ENCODE measurements around the gene CETN2. TPM values are rescaled to one million over a fixed set of nuclear protein-coding genes. Genes with fewer than 3 reads are reported as not detected.
"Not testable (repeated sequence)": the region's sequence is repeated elsewhere in the genome, so short reads cannot be mapped to it uniquely, and the experiment has no call there.

Gene CETN2
- polyA plus RNA-seq, 3 donors from 2014 or later = 31.6 to 45.7 (median 33.4) TPM

DNA sequence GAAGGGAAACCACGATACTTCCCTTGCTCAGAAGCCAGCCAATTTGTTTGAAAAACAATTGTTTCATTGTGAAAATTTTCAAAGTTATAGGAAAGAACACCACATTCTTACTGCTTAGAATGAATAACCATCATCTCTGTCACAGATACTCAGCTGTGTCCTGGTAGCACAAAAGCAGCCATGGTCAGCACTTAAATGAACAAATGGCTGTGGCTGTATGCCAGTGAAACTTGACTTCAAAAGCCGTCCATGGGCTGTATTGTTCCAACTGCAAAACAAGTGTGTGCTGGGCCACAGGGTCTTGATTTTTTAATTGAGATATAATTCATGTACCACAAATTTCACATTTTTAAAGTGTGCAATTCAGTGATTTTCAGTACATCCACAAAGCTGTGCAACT is 19.9 kb upstream of the CETN2 start:
- Mint-ChIP-seq H3K27me3 (ENCODE audit: low read depth in 3 of 3) (peaks cover 0 to 1% (median 0%) of the 10 kb centered on the region in 3 donors), H3K9me3 (no peaks in the 10 kb centered on the region), H3K4me1 (peaks cover 0 to 1% of the 10 kb centered on the region in 2 donors)

DNA sequence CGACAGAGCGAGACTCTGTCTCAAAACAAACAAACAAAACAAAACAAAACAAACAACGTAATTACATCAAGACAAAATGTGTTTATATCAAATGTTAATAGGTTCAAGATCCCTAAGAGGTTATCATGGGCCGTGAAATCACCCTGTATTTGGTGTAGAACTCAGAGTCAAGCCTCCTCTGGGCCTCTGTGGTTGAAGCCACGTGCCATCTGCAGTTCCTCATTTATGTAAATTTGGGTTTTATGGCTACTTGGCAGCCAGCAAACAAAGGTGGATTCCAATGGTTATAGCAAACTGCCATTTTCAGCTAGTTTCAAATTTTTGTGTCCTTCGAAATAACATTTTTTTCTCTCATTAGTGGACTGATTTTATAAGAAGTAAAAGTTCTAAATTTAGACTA is 16.7 kb upstream of the CETN2 start:
- Mint-ChIP-seq H3K4me3 (no peak overlapping the region), H3K27me3 (ENCODE audit: low read depth in 3 of 3) (no peaks in the 10 kb centered on the region), H3K27ac (no peak overlapping the region), H3K9me3 (no peaks in the 10 kb centered on the region), H3K4me1 (no peaks in the 10 kb centered on the region), H3K36me3 (peaks cover 0 to 16% (median 11%) of the 10 kb centered on the region in 3 donors)
- DNase-seq = no peak

More for the DNA sequence above, 19.9 kb upstream of the CETN2 start:
- H3K4me3 Mint-ChIP-seq = no peak overlapping the region
- H3K36me3 Mint-ChIP-seq = peaks cover 4 to 24% (median 11%) of the 10 kb centered on the region in 3 donors
- no peak overlapping the region for H3K27ac Mint-ChIP-seq
- no peak for DNase-seq

DNA sequence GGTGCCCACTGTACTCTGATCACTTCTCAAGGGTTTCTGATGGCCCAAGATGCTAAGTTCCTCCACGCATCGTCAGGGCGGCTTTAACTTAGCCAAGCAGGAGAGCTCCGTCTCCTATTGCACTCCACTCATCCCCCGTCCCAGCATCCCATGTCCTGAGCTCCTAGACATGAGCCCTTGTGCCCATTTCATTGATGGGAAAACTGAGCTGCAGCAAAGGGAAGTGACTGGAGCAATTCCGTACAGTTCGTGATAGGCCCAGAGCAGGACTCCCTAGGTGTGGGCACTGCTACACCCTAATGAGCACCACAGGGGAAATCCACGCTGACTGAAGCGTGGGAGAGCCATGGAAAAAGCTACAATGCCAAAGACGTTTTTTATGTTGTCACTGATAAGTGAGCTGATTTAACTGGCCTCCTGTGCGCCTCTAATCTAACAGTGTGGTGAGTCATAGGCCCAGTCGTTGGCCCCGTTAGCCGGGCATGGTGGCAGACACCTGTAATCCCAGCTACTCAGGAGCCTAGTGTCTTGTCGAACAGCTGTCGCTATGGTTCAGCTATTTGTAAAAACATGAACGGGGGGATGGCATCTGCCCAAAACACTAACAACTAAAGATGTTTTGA is 15.2 kb upstream of the CETN2 start:
- Mint-ChIP-seq H3K36me3 (peaks cover 0 to 4% (median 1%) of the 10 kb centered on the region in 3 donors), H3K27ac (no peak overlapping the region), H3K4me1 (no peaks in the 10 kb centered on the region), H3K9me3 (no peaks in the 10 kb centered on the region), H3K27me3 (ENCODE audit: low read depth in 3 of 3) (no peaks in the 10 kb centered on the region), H3K4me3 (no peak overlapping the region)
- no peak for DNase-seq

DNA sequence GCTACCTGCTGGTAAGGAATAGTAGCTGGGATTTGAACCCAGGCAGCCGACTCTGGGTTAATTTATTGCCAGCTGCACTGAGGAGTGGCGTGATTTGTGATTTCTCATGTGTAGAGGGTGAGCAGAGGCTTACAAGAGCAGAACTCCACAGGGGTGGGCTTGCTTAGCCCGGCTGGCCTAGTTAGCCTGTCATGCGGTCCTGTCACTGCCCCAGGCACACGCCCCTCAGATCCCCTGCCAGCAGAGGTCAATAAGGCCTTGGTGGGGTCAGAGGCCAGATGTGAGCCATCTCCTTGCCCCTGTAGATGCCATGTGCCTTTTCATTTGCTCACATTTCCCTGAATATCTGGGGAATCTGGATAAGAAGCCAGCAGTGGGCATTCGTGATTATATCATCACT is 13.7 kb upstream of the CETN2 start:
- no peak overlapping the region for H3K27ac Mint-ChIP-seq
- no peaks in the 10 kb centered on the region for H3K9me3 Mint-ChIP-seq
- DNase-seq = no peak
- no peaks in the 10 kb centered on the region for H3K27me3 Mint-ChIP-seq (ENCODE audit: low read depth in 3 of 3)
- H3K36me3 Mint-ChIP-seq = peaks cover 0 to 4% (median 0%) of the 10 kb centered on the region in 3 donors
- H3K4me3 Mint-ChIP-seq = no peak overlapping the region
- H3K4me1 Mint-ChIP-seq = no peaks in the 10 kb centered on the region

DNA sequence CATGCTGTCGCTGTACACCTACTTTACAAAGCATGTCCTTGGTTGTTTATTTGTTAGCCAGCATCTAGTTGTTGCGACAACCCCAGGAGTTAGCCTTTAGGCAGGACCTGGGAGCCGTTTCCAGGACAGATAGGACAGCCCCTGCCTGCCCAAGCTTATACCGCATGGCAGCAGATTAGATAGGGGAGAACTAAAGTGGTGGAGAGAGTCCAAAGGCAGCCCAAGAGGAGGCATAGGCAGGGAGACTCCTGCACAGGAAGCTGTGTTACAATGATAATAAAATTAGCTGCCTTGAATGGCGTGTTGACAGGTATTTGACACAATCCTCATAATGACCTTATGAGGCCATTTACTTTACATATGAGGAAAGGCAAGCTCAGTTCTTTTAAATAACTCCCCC is 13.3 kb upstream of the CETN2 start:
- Mint-ChIP-seq H3K4me3 (no peak overlapping the region), H3K4me1 (no peaks in the 10 kb centered on the region), H3K9me3 (no peaks in the 10 kb centered on the region), H3K27ac (no peak overlapping the region), H3K27me3 (ENCODE audit: low read depth in 3 of 3) (no peaks in the 10 kb centered on the region), H3K36me3 (peaks cover 0 to 1% (median 0%) of the 10 kb centered on the region in 3 donors)
- DNase-seq = no peak

DNA sequence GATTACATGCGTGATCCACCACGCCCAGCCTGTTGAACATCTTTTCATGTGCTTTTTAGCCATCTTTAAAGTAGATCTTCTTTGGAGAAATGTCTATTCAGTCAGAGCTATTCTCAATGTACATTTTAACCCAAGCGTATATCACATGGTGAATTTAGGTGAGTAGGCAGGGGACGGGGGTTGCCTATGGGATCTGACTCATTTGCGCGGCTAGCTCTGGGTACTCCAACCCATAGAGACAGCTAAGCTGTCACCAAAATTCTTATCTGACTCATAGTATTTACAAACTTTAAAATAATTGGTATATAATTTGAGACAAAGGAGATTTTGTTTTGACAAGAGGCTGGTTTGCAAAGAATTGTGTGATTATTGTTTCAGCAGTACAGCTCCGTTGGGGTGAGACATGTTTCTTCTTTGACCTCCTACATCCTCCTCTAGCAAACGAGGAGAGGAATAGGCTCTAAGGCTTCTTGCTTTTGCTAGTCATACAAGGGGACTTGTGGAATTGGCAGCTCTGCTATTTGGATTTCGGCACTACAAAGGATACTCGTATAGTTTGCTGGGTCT is 12.3 kb upstream of the CETN2 start:
- Mint-ChIP-seq H3K4me1 (no peaks in the 10 kb centered on the region), H3K4me3 (no peak overlapping the region), H3K27ac (no peak overlapping the region), H3K36me3 (peaks cover 0 to 3% (median 0%) of the 10 kb centered on the region in 3 donors), H3K27me3 (ENCODE audit: low read depth in 3 of 3) (no peaks in the 10 kb centered on the region), H3K9me3 (no peaks in the 10 kb centered on the region)
- no peak for DNase-seq

DNA sequence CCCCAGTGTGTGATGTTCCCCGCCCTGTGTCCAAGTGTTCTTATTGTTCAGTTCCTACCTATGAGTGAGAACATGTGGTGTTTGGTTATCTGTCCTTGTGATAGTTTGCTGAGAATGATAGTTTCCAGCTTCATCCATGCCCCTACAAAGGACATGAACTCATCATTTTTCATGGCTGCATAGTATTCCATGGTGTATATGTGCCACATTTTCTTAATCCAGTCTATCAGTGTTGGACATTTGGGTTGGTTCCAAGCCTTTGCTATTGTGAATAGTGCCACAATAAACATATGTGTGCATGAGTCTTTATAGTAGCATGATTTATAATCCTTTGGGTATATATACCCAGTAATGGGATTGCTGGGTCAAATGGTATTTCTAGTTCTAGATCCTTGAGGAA is 4.9 kb upstream of the CETN2 start:
- H3K4me3 Mint-ChIP-seq; H3K27me3 Mint-ChIP-seq (ENCODE audit: low read depth in 3 of 3); DNase-seq; H3K27ac Mint-ChIP-seq; H3K9me3 Mint-ChIP-seq; H3K36me3 Mint-ChIP-seq: not testable (repeated sequence)
- H3K4me1 Mint-ChIP-seq = peaks cover 23 to 24% of the 10 kb centered on the region in 2 donors

DNA sequence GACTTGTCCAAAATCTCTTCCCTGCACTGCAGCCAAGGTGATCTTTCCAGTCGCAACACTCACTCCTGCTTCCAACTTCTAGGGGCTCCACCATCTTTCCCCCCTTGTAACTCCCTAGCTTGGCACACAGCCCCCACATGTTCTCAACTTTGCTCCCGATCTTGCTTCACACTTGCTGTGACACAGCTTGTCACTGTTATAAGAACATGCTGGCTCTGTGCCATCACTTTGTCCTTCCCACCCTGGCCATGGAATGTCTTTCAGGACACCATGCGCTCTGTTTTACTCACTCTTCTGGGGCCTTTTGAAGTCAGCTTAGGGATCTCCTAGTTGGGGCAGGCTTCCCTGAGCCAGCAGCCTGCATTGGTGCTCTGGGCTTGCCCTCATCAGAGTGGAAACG is 2.8 kb upstream of the CETN2 start:
- Mint-ChIP-seq H3K4me1 (peaks cover 28 to 35% of the 10 kb centered on the region in 2 donors), H3K27ac (no peak overlapping the region), H3K27me3 (ENCODE audit: low read depth in 3 of 3) (peaks cover 2 to 7% (median 5%) of the 10 kb centered on the region in 3 donors), H3K36me3 (peaks cover 0 to 3% (median 0%) of the 10 kb centered on the region in 3 donors), H3K4me3 (no peak overlapping the region), H3K9me3 (no peaks in the 10 kb centered on the region)
- DNase-seq = no peak

DNA sequence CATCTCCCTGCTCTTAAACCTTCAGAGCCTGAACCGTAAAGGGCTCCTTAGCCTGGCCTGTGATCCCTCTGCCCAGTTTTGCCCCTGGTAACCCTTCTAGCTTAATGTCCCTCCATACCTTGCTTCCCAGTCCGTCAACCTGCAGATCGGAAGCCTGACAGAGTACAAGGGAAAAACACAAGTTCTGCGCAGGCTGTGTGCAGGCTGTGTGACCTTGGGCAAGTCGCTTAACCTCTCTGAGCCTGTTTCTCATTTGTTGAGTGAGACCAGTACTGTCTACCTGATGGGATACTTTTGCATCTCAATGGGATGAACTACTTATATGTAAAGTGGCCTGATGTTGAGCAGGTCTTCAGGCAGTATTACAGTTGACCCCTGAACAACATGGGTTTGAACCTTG is 2.0 kb upstream of the CETN2 start:
- Mint-ChIP-seq H3K27ac (peak overlapping the region in 3 of 6 donors; percentile 41 to 64 (median 42)), H3K4me1 (peaks cover 28 to 35% of the 10 kb centered on the region in 2 donors), H3K27me3 (ENCODE audit: low read depth in 3 of 3) (peaks cover 2 to 7% (median 5%) of the 10 kb centered on the region in 3 donors), H3K4me3 (peak overlapping the region in 4 of 5 donors; percentile 5 to 91 (median 40)), H3K9me3 (no peaks in the 10 kb centered on the region), H3K36me3 (no peaks in the 10 kb centered on the region)
- no peak for DNase-seq

DNA sequence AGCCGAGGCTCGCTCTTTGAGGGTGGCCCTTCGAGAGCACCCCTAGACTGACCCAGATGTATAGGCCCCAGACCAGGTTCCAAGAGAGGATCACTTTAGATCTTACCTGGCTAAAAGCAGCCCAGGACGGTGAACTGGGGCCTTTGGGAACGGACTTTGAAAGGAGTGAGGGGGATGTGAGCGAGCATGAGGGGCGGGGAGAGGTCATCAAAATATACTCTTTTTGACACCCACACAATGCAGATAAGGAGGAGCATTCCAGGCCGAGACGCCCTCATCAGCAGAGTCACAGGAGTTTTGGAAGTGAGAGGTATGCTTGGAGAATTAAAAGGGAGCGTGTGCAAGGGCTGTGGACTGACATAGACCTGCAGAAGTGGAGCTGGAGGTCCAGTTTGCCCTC is 834 bp upstream of the CETN2 start:
- Mint-ChIP-seq H3K4me1 (peaks cover 28 to 35% of the 10 kb centered on the region in 2 donors), H3K27me3 (ENCODE audit: low read depth in 3 of 3) (peaks cover 2 to 7% (median 5%) of the 10 kb centered on the region in 3 donors), H3K27ac (peak overlapping the region; percentile 49 to 94 (median 90)), H3K9me3 (no peaks in the 10 kb centered on the region), H3K4me3 (peak overlapping the region; percentile 91 to 95 (median 94)), H3K36me3 (no peaks in the 10 kb centered on the region)
- no peak for DNase-seq

DNA sequence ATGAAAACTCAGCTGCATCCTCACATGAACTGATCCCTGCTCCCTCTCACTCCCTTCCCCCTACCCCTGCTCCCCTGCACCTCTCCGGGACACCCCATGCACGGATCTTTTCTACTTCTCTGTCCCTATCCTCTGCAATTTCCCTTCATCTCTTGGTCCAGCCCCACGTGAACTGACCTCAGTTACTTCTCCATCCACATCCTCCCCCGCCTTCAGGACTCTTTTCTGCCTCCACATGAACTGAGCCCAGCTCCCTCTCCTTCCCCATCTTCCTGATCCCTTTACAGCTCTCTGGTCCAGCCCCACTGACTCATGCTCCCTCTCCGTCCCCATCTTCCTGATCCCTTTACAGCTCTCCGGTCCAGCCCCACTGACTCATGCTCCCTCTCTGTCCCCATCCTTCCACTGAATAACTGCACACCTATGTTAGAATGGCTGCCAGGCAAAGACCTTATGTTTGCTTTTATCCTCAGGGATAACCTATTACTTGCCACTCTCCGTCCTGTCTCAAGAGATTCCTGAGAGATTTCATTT is 5.6 kb downstream of the CETN2 start:
- Mint-ChIP-seq H3K36me3 (no peaks in the 10 kb centered on the region), H3K4me1 (peaks cover 0 to 5% of the 10 kb centered on the region in 2 donors), H3K27ac (no peak overlapping the region), H3K27me3 (ENCODE audit: low read depth in 3 of 3) (peaks cover 0 to 3% (median 2%) of the 10 kb centered on the region in 3 donors), H3K4me3 (no peak overlapping the region), H3K9me3 (no peaks in the 10 kb centered on the region)
- DNase-seq = no peak

DNA sequence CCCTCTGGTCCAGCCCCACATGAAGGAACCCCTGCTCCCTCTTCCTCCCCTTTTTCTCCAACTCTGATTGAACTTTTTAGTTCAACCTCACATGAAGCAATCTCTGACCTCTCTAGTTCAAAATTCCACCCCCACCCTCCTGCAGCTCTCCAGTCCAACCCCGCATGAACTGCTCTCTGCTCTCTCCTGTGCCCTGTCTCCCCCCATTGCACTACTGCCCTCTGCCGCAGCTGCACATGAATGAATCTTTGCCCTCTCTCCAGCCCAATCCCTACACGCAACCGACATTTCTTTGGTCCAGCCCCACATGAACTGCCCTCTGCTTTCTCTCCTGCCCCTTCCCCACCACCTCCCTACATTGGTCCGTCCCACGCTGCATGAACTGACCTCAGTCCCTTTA is 6.9 kb downstream of the CETN2 start:
- peaks cover 0 to 3% (median 2%) of the 10 kb centered on the region in 3 donors for H3K27me3 Mint-ChIP-seq (ENCODE audit: low read depth in 3 of 3)
- H3K9me3 Mint-ChIP-seq = no peaks in the 10 kb centered on the region
- no peaks in the 10 kb centered on the region for H3K4me1 Mint-ChIP-seq
- no peak overlapping the region for H3K4me3 Mint-ChIP-seq
- H3K36me3 Mint-ChIP-seq = no peaks in the 10 kb centered on the region
- no peak for DNase-seq
- no peak overlapping the region for H3K27ac Mint-ChIP-seq

DNA sequence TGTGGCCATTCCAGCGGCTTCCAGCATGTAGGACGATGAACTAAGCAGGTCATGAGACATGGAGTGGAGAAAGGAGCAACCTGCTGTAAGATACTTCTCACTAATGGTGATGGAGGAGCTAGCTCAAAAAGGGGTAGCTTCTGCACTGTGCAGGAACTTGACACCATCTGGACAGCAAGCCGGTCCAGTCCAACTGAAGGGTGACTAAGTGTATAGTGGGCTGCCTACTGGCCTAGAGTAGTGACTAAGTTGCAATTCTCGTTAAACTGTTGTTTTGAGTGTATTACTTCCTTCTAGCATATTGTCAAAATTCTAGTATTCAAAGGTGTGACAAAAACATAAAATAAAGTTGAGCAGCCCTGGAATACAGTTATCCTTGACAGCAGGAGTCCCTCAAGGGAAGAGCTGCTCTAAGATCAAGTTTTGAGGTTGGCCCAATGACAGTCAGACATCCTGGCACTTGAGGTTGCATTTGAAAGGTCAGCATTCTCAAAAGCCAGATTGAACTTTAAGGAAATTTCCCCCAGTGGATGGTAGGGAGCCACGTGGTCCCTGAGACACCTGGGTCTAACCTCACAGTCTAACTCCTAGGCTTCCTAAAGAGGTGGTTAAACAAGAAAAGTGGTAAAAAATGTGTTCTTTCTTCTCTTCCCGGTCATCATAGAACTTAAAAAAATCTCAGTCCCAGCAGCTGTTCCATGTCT is 8.0 kb downstream of the CETN2 start:
- Mint-ChIP-seq H3K36me3 (no peaks in the 10 kb centered on the region), H3K4me1 (no peaks in the 10 kb centered on the region), H3K4me3 (no peak overlapping the region), H3K9me3 (no peaks in the 10 kb centered on the region), H3K27me3 (ENCODE audit: low read depth in 3 of 3) (peaks cover 0 to 5% (median 3%) of the 10 kb centered on the region in 3 donors), H3K27ac (no peak overlapping the region)
- no peak for DNase-seq

DNA sequence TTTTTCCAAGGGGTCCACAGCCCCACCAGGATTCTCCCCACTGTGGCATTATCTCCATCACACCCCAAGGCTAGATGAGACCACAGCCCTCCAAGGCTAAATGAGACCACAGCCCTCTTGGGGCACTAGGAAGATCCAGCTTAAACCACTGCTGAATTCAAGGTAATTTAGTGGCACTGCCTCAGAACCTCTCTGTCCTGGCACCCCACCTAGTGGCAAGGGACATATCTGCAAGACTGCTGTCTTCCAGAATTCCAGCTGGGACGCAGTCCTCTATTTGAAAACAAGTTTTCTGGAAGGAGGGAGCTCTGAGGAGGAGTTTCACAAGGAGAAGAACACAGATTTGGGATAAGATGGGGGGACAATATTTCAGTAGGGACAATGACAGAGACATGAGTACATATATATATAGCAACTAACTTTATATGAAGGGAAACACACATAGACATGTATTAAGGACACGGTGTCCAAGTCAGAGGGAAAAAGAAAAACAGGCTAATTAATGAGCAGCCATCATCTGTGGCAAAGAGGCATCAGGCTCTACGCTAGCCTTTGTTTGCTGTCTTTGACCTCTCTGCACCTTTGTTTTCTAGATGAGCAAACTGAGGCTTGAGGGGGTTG is 9.3 kb downstream of the CETN2 start:
- H3K27ac Mint-ChIP-seq = no peak overlapping the region
- DNase-seq = no peak
- no peaks in the 10 kb centered on the region for H3K9me3 Mint-ChIP-seq
- no peaks in the 10 kb centered on the region for H3K36me3 Mint-ChIP-seq
- peaks cover 0 to 5% (median 3%) of the 10 kb centered on the region in 3 donors for H3K27me3 Mint-ChIP-seq (ENCODE audit: low read depth in 3 of 3)
- no peak overlapping the region for H3K4me3 Mint-ChIP-seq
- no peaks in the 10 kb centered on the region for H3K4me1 Mint-ChIP-seq

Measured in immature natural killer cell (primary cell).